HL-60/S4 treated with phorbol 12-myristate 13-acetate at 8.2 ng/mL for 4 days and 3 days (cell line): ENCODE data around the gene PRKN.

Experiments
- in situ Hi-C: fragments of 300-500 bp; cut with MboI; formaldehyde crosslinking; loops from 2 replicates; pipeline ENCODE4 v1.15.0; 2022; ENCODE audit warnings: low sequenced_read_pairs

The PRKN gene

GRCh38 chr6:161649841-161650240 lies 1077.7 kb downstream of the PRKN start:
- in situ Hi-C loops, result no loop called here

- in situ Hi-C loops, result no loop called here
These were observed 1078.5 kb downstream of the PRKN start for GRCh38 chr6:161649068-161649467.

GRCh38 chr6:161647234-161647633 lies 1080.3 kb downstream of the PRKN start:
- in situ Hi-C loops, result no loop called here

GRCh38 chr6:161644521-161644920 lies 1083.0 kb downstream of the PRKN start:
- in situ Hi-C loops, result no loop called here

- in situ Hi-C loops, result no loop called here
These were observed 1086.4 kb downstream of the PRKN start for GRCh38 chr6:161641175-161641574.

GRCh38 chr6:161639772-161640171 lies 1087.8 kb downstream of the PRKN start:
- in situ Hi-C loops, result no loop called here

- in situ Hi-C loops, result no loop called here
These were observed 1089.9 kb downstream of the PRKN start for GRCh38 chr6:161637658-161638057.

- in situ Hi-C loops, result no loop called here
These were observed 1090.6 kb downstream of the PRKN start for GRCh38 chr6:161636882-161637430.

- in situ Hi-C loops, result no loop called here
These were observed 1091.6 kb downstream of the PRKN start for GRCh38 chr6:161635975-161636374.

- in situ Hi-C loops, result no loop called here
These were observed 1092.7 kb downstream of the PRKN start for GRCh38 chr6:161634916-161635315.

- in situ Hi-C loops, result no loop called here
These were observed 1095.8 kb downstream of the PRKN start for GRCh38 chr6:161631676-161632194.

- in situ Hi-C loops, result no loop called here
These were observed 1096.9 kb downstream of the PRKN start for GRCh38 chr6:161630674-161631073.

GRCh38 chr6:161626132-161626676 lies 1101.4 kb downstream of the PRKN start:
- in situ Hi-C loops, result no loop called here

GRCh38 chr6:161624111-161624510 lies 1103.5 kb downstream of the PRKN start:
- in situ Hi-C loops, result no loop called here

- in situ Hi-C loops, result no loop called here
These were observed 1104.8 kb downstream of the PRKN start for GRCh38 chr6:161622779-161623178.

GRCh38 chr6:161618831-161619454 lies 1108.6 kb downstream of the PRKN start:
- in situ Hi-C loops, result no loop called here

GRCh38 chr6:161613711-161614110 lies 1113.9 kb downstream of the PRKN start:
- in situ Hi-C loops, result no loop called here

GRCh38 chr6:161608771-161609170 lies 1118.8 kb downstream of the PRKN start:
- in situ Hi-C loops, result no loop called here

GRCh38 chr6:161607696-161608297 lies 1119.8 kb downstream of the PRKN start:
- in situ Hi-C loops, result no loop called here

GRCh38 chr6:161602359-161602758 lies 1125.2 kb downstream of the PRKN start:
- in situ Hi-C loops, result no loop called here

- in situ Hi-C loops, result no loop called here
These were observed 1128.7 kb downstream of the PRKN start for GRCh38 chr6:161598896-161599295.
